Myocyte (in vitro differentiated cells): ENCODE measurements around the gene PDE6D. TPM values are rescaled to one million over a fixed set of nuclear protein-coding genes. Genes with fewer than 3 reads are reported as not detected.

Experiments
- DNase-seq: peaks from one replicate; pipeline ENCODE4 v3.0.0-alpha.2; 2012; ENCODE audit warnings: low read depth
- polyA plus RNA-seq: library from polyadenylated mRNA; unstranded; fragments of >200 nt; gene quantifications from one replicate; pipeline ENCODE4 v1.2.1, GENCODE V29; 2012; ENCODE audit warnings: missing spikeins
- total RNA-seq: library from RNA; depleted of rRNA; stranded (reverse); fragments of >200 nt; gene quantifications from 2 replicates; pipeline ENCODE4 v1.2.3, GENCODE V29; 2014

The PDE6D gene
- total RNA-seq = 22.2 and 27.4 TPM in 2 replicates
- 22.3 TPM for polyA plus RNA-seq

DNA sequence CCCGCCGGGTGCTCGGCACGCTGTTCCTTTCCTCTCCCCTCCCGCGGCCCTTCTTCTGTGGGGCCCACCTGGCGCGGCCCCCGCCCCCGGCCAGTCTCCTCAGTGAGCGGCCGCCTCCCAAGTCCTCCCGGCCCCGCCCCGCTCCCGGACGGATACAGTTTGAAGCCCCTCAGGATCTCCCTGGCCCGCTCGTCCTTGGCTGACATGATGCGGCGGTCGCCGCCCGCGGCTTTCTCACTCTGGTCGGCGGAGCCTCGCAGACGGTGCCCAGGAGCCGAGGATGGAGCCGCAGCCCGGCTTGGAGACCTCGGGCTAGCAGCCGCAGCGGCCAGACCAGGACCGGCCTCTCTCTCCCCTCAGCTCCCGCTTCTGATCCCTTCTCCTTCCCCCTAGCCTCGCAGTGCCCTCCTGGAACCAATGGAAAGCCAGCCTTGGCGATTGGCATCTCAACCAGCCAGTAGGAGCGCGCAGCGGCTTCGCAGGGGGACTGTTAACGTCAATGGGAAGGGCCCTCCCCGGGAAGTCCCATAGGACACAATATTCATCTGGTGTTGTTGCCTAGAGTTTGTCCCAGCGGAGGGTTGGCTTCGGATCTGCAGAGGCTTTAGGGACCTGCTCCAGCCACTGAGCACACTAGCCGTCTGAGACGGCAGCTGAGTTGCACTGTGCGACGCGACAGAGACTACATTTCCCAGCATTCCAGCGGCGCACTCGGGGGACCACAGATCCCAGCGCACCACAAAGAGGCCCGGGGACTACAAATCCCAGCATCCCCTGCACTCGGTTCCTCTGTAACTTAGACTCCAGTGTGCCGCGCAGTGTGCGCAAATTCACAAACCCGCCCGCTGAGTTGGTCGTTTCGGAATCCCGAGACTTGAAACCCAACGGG is at the start of gene PDE6D:
Gene PDE6D, minus strand, starts transcription at position 374 of the 889 bp plus-strand sequence. Its CDS starts 168 bp downstream, at position 206.
- DNase-seq = peak; percentile 99

DNA sequence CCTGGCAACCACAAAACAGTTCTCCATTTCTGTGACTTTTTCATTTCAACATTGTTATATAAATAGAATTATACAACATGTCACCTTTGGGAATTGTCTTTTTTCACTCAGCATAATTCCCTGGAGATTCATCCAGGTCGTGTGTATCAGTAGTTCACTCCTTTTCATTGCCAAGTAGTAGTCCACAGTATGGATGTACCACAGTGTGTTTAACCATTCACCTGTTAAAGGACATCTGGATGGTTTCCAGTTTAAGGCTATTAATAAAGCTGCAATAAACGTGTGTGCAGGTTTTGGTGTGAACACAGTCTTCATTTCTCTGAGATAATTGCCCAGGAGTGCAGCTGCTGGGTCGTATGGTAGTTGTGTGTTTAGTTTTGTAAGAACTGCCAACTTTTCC is 40.8 kb upstream of the PDE6D start:
- DNase-seq = no peak

- DNase-seq = no peak
Observed at GRCh38 chr2:231820786-231821303, 39.8 kb upstream of the PDE6D start.

DNA sequence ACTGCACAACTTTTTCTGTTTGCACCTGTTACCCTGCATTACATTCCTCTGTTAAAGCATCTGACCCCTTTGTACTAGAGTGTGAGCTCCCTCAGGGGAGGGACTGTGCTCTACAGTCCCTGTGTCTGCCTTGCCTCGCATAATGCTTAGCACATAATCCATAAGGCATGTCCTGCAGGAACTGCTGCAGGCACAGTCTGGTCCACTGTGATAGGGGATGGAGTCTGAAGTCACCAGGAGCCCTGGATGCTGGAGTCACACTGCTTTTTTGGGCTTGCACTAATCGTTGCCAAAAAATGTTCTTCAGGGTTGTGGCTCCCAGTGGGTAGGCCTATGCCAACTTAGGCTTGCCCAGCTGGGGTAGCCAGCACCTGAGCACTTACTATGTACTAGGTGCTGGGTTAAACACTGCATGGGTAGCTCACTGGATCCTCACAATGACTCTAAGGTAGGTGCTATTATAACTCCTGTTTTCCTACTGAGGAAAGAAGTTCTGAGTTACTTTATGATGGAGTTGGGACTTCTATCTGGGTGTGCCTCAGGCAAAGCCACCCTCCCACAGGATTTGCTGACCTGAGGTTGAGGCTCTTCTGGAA is 38.5 kb upstream of the PDE6D start:
- no peak for DNase-seq

DNA sequence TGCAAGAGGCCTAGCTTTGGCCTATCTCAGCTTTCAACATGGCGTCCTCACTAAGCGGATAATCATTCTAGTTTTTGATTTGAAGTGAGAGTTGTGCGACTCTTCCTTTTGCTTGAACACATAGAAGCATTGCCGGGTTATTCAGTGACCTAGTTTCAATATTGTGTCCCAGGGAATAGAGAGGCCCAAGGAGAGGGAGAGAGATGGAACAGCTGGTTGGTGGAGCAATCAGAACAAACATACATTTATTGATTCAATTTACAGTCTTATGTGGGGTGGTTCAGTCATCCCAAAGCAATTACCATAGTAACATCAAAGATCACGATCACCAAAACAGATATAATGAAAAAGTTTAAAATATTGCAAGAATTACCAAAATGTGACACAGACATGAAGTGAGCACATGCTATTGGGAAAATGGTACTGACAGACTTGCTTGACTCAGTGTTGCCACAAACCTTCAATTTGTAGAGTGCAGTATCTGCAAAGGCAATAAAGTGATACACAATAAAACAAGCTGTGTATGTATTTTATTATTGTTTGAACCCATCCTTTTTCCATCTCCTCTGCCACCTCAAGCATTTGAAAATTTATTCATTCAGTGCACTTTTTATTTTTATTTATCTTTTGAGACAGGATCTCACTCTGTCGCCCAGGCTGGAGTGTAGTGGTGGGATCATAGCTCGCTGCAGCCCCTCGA is 35.4 kb upstream of the PDE6D start:
- DNase-seq = no peak

DNA sequence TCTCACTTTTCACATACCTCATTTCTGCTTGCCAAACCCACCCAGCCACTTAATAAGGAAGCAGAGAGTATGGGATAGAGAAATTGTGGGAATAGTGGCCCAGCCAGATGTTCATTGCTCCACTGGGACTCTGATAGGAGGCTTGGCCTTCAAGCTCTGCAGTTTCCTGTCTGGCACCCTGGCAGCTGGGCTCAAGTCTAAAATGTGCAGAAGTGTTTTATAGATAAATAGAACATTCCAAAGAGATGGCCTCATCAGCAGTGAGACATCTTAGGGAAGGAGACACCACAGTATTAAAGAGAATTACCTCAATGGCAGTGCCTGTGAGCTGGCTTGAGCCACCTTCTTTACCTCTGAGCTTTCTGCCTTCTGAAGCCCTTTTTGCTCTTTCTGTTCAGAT is 29.8 kb upstream of the PDE6D start:
- peak; percentile 8 for DNase-seq

- no peak for DNase-seq
Observed at GRCh38 chr2:231807020-231807419, 25.9 kb upstream of the PDE6D start.

GRCh38 chr2:231803501-231804138 is 22.5 kb upstream of the PDE6D start:
- DNase-seq = peak; percentile 12

DNA sequence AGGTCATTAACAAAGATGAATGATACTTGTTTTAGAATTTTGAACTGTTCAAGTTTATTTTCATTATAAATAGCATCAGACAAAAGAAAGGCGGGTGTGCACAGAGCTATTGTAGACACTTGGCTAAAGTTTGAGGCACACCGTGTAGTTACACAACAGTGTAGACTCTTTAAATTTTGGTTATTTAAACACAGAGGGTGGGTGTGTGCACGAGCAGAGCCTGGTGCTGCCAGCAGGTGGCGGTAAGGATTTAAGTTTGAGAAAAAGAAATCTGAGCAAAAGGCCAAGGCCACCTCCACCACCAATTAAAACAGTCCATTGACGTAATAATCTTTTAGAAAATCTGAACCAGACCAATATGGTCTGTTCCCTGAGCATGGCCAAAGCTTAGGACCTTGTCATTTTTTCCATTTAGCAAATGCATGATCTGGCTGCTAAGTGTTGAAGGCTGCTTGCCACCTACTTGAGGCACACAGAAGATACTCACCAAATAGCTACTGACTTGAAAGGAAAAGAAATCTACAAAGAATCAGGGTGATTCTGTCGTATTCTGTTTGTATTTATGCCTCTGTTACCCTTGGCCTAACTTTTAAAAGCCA is 19.5 kb upstream of the PDE6D start:
- peak; percentile 20 for DNase-seq

GRCh38 chr2:231795525-231796327 is 14.6 kb upstream of the PDE6D start:
- peak; percentile 48 for DNase-seq

DNA sequence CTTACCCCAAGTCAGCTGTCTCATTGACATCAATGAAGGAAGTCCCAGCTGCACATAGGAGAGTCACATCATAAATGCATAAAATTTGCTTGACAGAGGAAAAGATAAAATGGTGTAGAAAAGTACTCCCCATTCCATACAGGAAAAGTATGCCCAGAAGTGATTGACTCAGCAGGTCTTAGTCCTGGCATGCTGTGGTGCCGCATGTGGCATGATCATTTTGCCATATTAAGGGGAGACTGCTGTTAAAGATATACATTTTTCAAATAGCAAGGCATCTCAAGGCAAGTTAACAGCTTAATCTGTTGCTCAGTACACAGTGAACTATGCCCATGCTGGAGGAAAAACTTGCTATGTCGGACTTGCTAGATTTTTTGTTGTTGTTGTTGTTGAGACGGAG is 13.3 kb upstream of the PDE6D start:
- DNase-seq = no peak

- DNase-seq = no peak
Observed at GRCh38 chr2:231791107-231791506, 10.0 kb upstream of the PDE6D start.

GRCh38 chr2:231786917-231787292 is 5.8 kb upstream of the PDE6D start:
- no peak for DNase-seq

GRCh38 chr2:231786177-231786916 is 5.3 kb upstream of the PDE6D start, which contains the start of gene COPS7B:
Gene COPS7B, plus strand, starts transcription at chr2:231786445. Its CDS starts 2,126 bp downstream, at chr2:231788571.
- peak; percentile 82 for DNase-seq

DNA sequence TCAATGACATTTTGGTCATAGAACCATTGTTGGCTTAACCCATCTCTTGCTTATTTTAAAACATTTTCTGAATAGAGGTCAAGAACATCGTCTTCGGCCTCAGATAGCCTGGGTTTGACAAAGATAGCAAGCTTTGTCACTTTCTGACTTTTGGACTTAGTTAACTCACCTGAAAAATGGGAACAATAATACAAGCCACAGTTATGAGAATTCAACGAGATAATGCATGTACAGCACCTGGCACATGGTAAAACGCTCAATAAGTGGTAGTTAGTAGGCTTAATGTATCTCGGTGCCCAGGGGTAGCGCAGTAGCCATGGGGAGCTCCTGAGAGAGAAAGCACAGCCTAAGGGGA is 4.7 kb upstream of the PDE6D start:
- DNase-seq = no peak

- no peak for DNase-seq
Observed at GRCh38 chr2:231785413-231785812, 4.3 kb upstream of the PDE6D start.

- no peak for DNase-seq
Observed at GRCh38 chr2:231781798-231782726, 980 bp upstream of the PDE6D start.
